ENCODE measurements around the gene GHSR.

- TF ChIP-seq CTCF (IDR thresholded peaks at IDR 0.05; ENCODE audit: low read length) = no peak
- no peak for TF ChIP-seq EZH2 (IDR thresholded peaks at IDR 0.05; ENCODE audit: borderline replicate concordance, low read length)
Measured at GRCh38 chr3:172396400-172396799, 51.9 kb downstream of the GHSR start.
